Erythroblast (primary cell): Measurements from ENCODE around the gene TMEM214.

ENCODE experiments used
- DNase-seq, 2 experiments: peaks; one replicate each; lab custom pipeline; 2025; lab: John Stamatoyannopoulos, UW
- GATA1 ChIP-seq: IDR thresholded peaks from 2 replicates; pipeline ENCODE4 v1.6.1; 2011; ENCODE audit warnings: low read depth, mild to moderate bottlenecking, control low read depth, low read length, moderate library complexity
- POLR2A ChIP-seq: IDR thresholded peaks from 2 replicates; pipeline ENCODE4 v1.6.1; 2011; ENCODE audit warnings: mild to moderate bottlenecking, low read length

Gene TMEM214

GRCh38 chr2:27053776-27054175, 21.0 kb downstream of the TMEM214 start:
- no peak for TF ChIP-seq POLR2A
- TF ChIP-seq GATA1: no peak
- DNase-seq: no peak

- TF ChIP-seq GATA1: no peak
- TF ChIP-seq POLR2A: no peak
Observed at GRCh38 chr2:27054721-27055120, 22.0 kb downstream of the TMEM214 start.

GRCh38 chr2:27057184-27057583, 24.4 kb downstream of the TMEM214 start:
- TF ChIP-seq GATA1 (no peak), POLR2A (no peak)
- DNase-seq: peak in 1 of 2 experiments; percentile 28

More at GRCh38 chr2:27054721-27055120, 22.0 kb downstream of the TMEM214 start:
- DNase-seq: no peak

- TF ChIP-seq POLR2A (no peak), GATA1 (no peak)
- peak; percentile 20 to 65 for DNase-seq
Observed at GRCh38 chr2:27058210-27058609, 25.4 kb downstream of the TMEM214 start.

- TF ChIP-seq GATA1 (no peak), POLR2A (peak; percentile 15)
- no peak for DNase-seq
Observed at GRCh38 chr2:27059141-27059820, 26.5 kb downstream of the TMEM214 start.

- TF ChIP-seq GATA1: no peak
- no peak for TF ChIP-seq POLR2A
- DNase-seq: no peak
Observed at GRCh38 chr2:27060323-27060722, 27.6 kb downstream of the TMEM214 start.

- DNase-seq: no peak
- TF ChIP-seq POLR2A (no peak), GATA1 (no peak)
Observed at GRCh38 chr2:27065128-27065527, 32.4 kb downstream of the TMEM214 start.

GRCh38 chr2:27067385-27067784, 34.6 kb downstream of the TMEM214 start:
- no peak for DNase-seq
- no peak for TF ChIP-seq POLR2A
- TF ChIP-seq GATA1: no peak

GRCh38 chr2:27069436-27069835, 36.7 kb downstream of the TMEM214 start:
- no peak for DNase-seq
- no peak for TF ChIP-seq POLR2A
- TF ChIP-seq GATA1: no peak

- DNase-seq: no peak
- TF ChIP-seq GATA1: no peak
- TF ChIP-seq POLR2A: no peak
Observed at GRCh38 chr2:27069961-27070618, 37.3 kb downstream of the TMEM214 start.

GRCh38 chr2:27070653-27071276, 38.0 kb downstream of the TMEM214 start:
- TF ChIP-seq POLR2A: no peak
- TF ChIP-seq GATA1: no peak
- DNase-seq: no peak

GRCh38 chr2:27071277-27071989, 38.7 kb downstream of the TMEM214 start, which contains the start of gene OST4:
TSS of gene OST4 (minus strand) at chr2:27071654.
- peak; percentile 95 for TF ChIP-seq POLR2A
- no peak for TF ChIP-seq GATA1
- DNase-seq: peak; percentile 94 to 97
